Mucosa of descending colon (tissue), 3 donors: ENCODE data around the gene MARCHF9. TPM values are rescaled to one million over a fixed set of nuclear protein-coding genes. Genes with fewer than 3 reads are reported as not detected.
"Not testable (repeated sequence)": the region's sequence is repeated elsewhere in the genome, so short reads cannot be mapped to it uniquely, and the experiment has no call there.

Experiments used
- ATAC-seq: fragments of 200-7000 bp; cut with Tn5 transposase; one replicate; pipeline ENCODE4 v1.9.1; 2020; ENCODE audit warnings: mild to moderate bottlenecking, moderate library complexity
- DNase-seq, 3 donors: peaks; one replicate each; pipeline ENCODE4 v3.0.0-alpha.2; 2020
- H3K36me3 ChIP-seq: fragments of 200-600 bp; one replicate; pipeline ENCODE4 v1.8.0; 2021; ENCODE audit warnings: low read depth, mild to moderate bottlenecking
- H3K4me1 ChIP-seq: fragments of 200-600 bp; one replicate; pipeline ENCODE4 v1.8.0; 2021; ENCODE audit warnings: low read depth, mild to moderate bottlenecking
- H3K4me3 ChIP-seq: fragments of 200-600 bp; one replicate; pipeline ENCODE4 v1.8.0; 2021; ENCODE audit warnings: mild to moderate bottlenecking
- H3K9me3 ChIP-seq: fragments of 200-600 bp; one replicate; pipeline ENCODE4 v1.8.0; 2021; ENCODE audit warnings: mild to moderate bottlenecking
- intact Hi-C, 2 donors: fragments of 100-400 bp; cut with DNase I in 1 of 2; cut with micrococcal nuclease in 1 of 2; formaldehyde crosslinking; loops; one replicate each; pipeline versions ENCODE4 v1.11.0 to v1.11.1; 2022; cut with DNase I, micrococcal nuclease
- long read RNA-seq, 2 donors: library from polyadenylated mRNA; unstranded; transcript quantifications; one replicate each; pipeline ENCODE4 v2.0.0, GENCODE V29; 2019 to 2021
- total RNA-seq, 3 donors: library from RNA; stranded (reverse); fragmentation: NEBNext Ultra II Directional in 2 of 3; extraction: Animal tissue kit (Norgen Biotek cat#: 25700) in 2 of 3; gene quantifications; one replicate each; pipeline versions ENCODE4 v1.2.1 to v1.2.4, GENCODE V29; 2021 to 2023
- TF ChIP-seq, protein P1 (sequence below): fragments of 200-600 bp; IDR thresholded peaks from one replicate; pipeline ENCODE4 v1.8.0; 2022; ENCODE audit warnings: antibody characterized with exemption, mild to moderate bottlenecking
- donor health status: DM: no; HTN: no; CAD: no; lungs with moderate emphysema.
- donor health status: DM: no; HTN: no; CAD: no.
- donor health status: DM: no; HTN: yes; CAD: no.

Gene MARCHF9
- 10 to 100 TPM; 10.5 to 15.1 (median 11.7) TPM for total RNA-seq
- long read RNA-seq, donor 1, partial matches to known transcripts: 0 of 9 reads
- long read RNA-seq, donor 1, other reads (novel, unspliced or antisense): 4 of 9 reads
- long read RNA-seq, donor 2: 0 reads

DNA sequence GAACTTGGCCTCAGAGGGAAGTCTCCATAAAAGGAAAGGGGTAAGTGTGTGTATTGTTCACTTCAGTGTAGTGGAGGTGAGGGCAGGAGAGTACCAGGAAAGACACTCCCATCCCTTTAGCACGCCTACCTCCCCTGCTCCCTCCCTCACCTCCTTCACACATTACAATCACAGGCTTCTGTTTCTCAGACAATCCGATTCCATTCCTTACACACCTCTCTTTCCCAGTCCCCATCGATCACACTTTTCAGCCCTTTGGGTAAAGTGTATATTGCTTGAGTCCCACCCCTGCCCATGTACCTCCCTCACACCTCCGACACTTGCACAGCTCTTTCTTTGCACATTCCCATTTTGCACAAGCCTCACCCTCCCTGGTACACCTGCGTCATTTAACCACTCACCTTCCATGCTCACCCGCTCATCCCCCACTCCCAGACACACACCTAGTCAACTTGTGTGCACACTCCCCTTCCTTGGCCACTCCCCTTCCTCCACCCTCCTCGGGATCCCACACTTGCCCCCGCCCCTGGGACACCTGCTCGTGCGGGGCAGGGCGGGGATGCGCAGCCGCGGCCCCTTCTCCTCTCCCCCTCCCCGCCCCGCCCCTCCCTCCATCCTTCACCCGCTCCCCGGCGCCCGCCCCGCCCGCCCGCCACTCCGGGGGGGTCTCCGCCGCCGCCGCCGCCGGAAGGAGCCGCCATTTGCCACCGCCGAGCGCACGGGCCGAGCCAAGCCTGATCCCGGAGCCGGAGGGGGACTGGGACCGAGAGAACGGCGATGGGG, at the start of gene MARCHF9:
MARCHF9 (plus strand) TSS at position 693 of the 783 bp plus-strand sequence. CDS start 426 bp downstream, outside the sequence.
- intact Hi-C loops: no loop called here
- H3K4me1 ChIP-seq: peaks cover 42% of the 10 kb centered on the region
- H3K9me3 ChIP-seq: no peaks in the 10 kb centered on the region
- TF ChIP-seq, protein P1, sequence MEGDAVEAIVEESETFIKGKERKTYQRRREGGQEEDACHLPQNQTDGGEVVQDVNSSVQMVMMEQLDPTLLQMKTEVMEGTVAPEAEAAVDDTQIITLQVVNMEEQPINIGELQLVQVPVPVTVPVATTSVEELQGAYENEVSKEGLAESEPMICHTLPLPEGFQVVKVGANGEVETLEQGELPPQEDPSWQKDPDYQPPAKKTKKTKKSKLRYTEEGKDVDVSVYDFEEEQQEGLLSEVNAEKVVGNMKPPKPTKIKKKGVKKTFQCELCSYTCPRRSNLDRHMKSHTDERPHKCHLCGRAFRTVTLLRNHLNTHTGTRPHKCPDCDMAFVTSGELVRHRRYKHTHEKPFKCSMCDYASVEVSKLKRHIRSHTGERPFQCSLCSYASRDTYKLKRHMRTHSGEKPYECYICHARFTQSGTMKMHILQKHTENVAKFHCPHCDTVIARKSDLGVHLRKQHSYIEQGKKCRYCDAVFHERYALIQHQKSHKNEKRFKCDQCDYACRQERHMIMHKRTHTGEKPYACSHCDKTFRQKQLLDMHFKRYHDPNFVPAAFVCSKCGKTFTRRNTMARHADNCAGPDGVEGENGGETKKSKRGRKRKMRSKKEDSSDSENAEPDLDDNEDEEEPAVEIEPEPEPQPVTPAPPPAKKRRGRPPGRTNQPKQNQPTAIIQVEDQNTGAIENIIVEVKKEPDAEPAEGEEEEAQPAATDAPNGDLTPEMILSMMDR: no peak
- DNase-seq (peak; percentile 90 to 93 (median 92)), ATAC-seq (peak; percentile 66)
- H3K4me3 ChIP-seq: peak within 1 kb of the TSS; percentile 50
- no peaks in the 10 kb centered on the region for H3K36me3 ChIP-seq

GRCh38 chr12:57707250-57707649, 47.7 kb upstream of the MARCHF9 start:
- TF ChIP-seq, protein P1: no peak
- DNase-seq: no peak
- peaks cover 8% of the 10 kb centered on the region for H3K9me3 ChIP-seq
- H3K4me1 ChIP-seq: no peaks in the 10 kb centered on the region
- no peak overlapping the region for H3K4me3 ChIP-seq
- no peaks in the 10 kb centered on the region for H3K36me3 ChIP-seq
- intact Hi-C loops: no loop called here
- ATAC-seq: no peak

DNA sequence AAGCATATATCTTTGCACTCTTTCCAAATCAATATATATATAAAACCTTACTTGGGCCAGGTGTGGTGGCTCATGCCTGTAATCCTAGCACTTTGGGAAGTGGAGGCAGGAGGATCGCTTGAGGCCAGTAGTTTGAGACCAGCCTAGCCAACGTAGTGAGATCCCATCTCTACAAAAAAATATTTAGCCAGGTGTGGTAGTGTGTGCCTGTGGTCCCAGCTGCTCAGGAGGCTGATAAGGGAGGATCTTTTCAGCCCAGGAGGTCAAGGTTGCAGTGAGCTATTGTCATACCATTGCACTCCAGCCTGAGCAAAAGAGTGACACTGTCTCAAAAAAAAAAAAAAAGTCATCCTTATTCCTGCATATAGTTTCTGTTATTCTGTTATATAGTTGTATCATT, 46.6 kb upstream of the MARCHF9 start:
- Histone ChIP-seq H3K9me3 (peaks cover 8% of the 10 kb centered on the region), H3K4me1 (no peaks in the 10 kb centered on the region), H3K36me3 (no peaks in the 10 kb centered on the region), H3K4me3 (no peak overlapping the region)
- ATAC-seq (no peak), DNase-seq (no peak)
- intact Hi-C loops: no loop called here
- TF ChIP-seq, protein P1: no peak

DNA sequence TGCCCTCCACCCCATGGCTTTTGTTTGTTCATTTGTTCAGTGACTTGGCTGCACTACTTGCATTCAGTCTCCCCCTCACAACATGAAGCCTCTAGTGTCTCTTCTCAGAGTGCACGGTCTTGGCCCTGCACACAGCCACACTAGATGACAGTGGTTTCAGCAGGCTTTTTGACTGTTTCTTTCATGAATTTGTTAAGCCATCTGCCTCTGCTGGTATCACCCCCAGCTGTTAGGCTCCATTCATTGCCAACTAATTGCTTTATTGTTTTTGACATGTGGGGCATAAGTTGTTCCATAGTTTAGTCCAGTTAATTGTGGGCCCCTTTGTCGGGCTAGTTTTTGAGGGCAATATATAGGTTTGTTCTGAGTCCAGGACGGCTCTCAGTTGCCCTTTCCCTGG, 42.2 kb upstream of the MARCHF9 start:
- Histone ChIP-seq H3K36me3 (no peaks in the 10 kb centered on the region), H3K4me3 (no peak overlapping the region)
- ATAC-seq: no peak

DNA sequence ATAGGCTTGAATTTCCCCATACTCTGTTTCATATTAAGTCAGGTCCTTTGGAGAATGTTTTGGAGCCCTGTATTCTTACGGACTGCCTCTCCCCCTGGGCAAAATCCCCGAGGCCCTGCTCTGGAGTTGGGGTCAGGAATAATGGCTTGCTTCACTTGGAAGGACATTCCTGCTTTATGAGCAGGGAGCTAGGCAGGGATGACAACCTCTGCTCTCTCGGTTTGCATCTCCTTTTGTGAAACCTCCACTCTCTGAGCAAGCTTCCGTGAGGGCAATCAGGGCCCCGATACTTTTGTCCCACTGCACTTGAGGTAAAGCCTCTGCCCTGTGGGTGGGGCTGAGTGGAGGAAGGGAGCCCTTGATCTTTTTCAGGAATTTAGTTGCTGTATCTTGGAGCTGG, 41.7 kb upstream of the MARCHF9 start:
- peaks cover 2% of the 10 kb centered on the region for H3K36me3 ChIP-seq
- TF ChIP-seq, protein P1: no peak

More for the DNA sequence above, 42.2 kb upstream of the MARCHF9 start:
- intact Hi-C loops: no loop called here
- Histone ChIP-seq H3K4me1 (no peaks in the 10 kb centered on the region), H3K9me3 (no peaks in the 10 kb centered on the region)
- DNase-seq: no peak
- TF ChIP-seq, protein P1: no peak

DNA sequence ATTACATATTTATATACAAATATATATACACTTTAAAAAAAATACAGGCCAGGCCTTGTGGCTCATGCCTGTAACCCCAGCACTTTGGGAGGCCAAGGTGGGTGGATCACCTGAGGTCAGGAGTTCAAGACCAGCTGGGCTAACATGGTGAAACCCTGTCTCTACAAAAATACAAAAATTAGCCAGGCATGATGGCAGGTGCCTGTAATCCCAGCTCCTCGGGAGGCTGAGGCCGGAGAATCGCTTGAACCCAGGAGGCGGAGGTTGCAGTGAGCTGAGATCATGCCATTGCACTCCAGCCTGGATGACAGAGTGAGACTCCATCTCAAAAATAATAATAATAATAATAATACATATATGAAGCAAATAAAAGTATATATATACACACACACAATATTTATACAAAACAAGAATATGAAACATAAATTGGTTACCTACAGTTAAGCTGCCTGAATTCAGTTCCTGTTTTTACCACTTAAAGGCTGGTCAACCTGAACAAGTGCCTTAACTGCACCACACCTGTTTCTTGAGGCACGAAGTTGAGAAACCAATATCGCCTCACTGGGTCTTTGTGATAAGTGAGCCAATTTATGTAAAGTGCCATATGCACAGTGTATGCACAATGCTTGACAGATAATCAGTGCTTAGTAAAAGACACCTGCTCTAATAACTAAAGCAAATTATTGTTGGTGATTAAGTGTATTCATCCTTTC, 39.7 kb upstream of the MARCHF9 start:
- ATAC-seq, DNase-seq, H3K4me1 ChIP-seq, intact Hi-C loops, H3K4me3 ChIP-seq, H3K9me3 ChIP-seq: not testable (repeated sequence)
- H3K36me3 ChIP-seq: peaks cover 11% of the 10 kb centered on the region

More for the DNA sequence above, 41.7 kb upstream of the MARCHF9 start:
- DNase-seq (no peak), ATAC-seq (no peak)
- no peaks in the 10 kb centered on the region for H3K4me1 ChIP-seq
- H3K9me3 ChIP-seq: no peaks in the 10 kb centered on the region
- intact Hi-C loops: no loop called here
- H3K4me3 ChIP-seq: no peak overlapping the region
